GM23338 (cell line): ENCODE measurements around the gene GNAI3. TPM values are rescaled to one million over a fixed set of nuclear protein-coding genes. Genes with fewer than 3 reads are reported as not detected.

ENCODE experiments used
- ATAC-seq: fragments of 200-7000 bp; cut with Tn5 transposase; 3 replicates; pipeline ENCODE4 v1.9.1; 2020
- DNase-seq: peaks from one replicate; pipeline ENCODE4 v3.0.0-alpha.2; 2015; ENCODE audit warnings: low spot score
- H2AFZ ChIP-seq: fragments of 200-600 bp; sonication (generic); 2 replicates; pipeline ENCODE4 v1.8.0; 2016; ENCODE audit warnings: antibody characterized with exemption, mild to moderate bottlenecking, moderate library complexity
- H3F3A ChIP-seq: fragments of 200-600 bp; sonication (generic); replicated peaks from 2 replicates; pipeline ENCODE4 v1.8.0; 2017; ENCODE audit warnings: antibody characterized with exemption, mixed run types, low read depth
- H3K27ac ChIP-seq: fragments of 200-600 bp; sonication (generic); 2 replicates; pipeline ENCODE4 v1.6.1; 2016; ENCODE audit warnings: low read depth
- H3K27me3 ChIP-seq: fragments of 200-600 bp; sonication (generic); 2 replicates; pipeline ENCODE4 v1.8.0; 2016; ENCODE audit warnings: mild to moderate bottlenecking, mixed run types, moderate library complexity; ENCODE audit not compliant: insufficient read depth
- H3K36me3 ChIP-seq: fragments of 200-600 bp; sonication (generic); 2 replicates; pipeline ENCODE4 v1.8.0; 2016; ENCODE audit warnings: mild to moderate bottlenecking; ENCODE audit not compliant: insufficient read depth
- H3K4me1 ChIP-seq: fragments of 200-600 bp; sonication (generic); 2 replicates; pipeline ENCODE4 v1.8.0; 2016; ENCODE audit warnings: mild to moderate bottlenecking, moderate library complexity; ENCODE audit not compliant: insufficient read depth
- H3K4me2 ChIP-seq: fragments of 200-600 bp; sonication (generic); 2 replicates; pipeline ENCODE4 v1.7.1; 2017; ENCODE audit warnings: mixed run types
- H3K4me3 ChIP-seq: fragments of 200-600 bp; sonication (generic); 2 replicates; pipeline ENCODE4 v1.6.1; 2016; ENCODE audit warnings: mixed run types
- H3K79me2 ChIP-seq: fragments of 200-600 bp; sonication (generic); replicated peaks from 2 replicates; pipeline ENCODE4 v1.8.0; 2017; ENCODE audit warnings: mild to moderate bottlenecking; ENCODE audit not compliant: insufficient read depth
- H3K9me2 ChIP-seq: fragments of 200-600 bp; sonication (generic); 2 replicates; pipeline ENCODE4 v1.8.0; 2017; ENCODE audit not compliant: insufficient read depth
- H4K20me1 ChIP-seq: fragments of 200-600 bp; sonication (generic); replicated peaks from 2 replicates; pipeline ENCODE4 v1.8.0; 2017; ENCODE audit warnings: mild to moderate bottlenecking; ENCODE audit not compliant: insufficient read depth
- H3K27ac Mint-ChIP-seq: 2 replicates; pipeline ENCODE4 v1.8.0; 2020; ENCODE audit warnings: inconsistent platforms, mild to moderate bottlenecking, moderate library complexity, mixed read lengths
- H3K27me3 Mint-ChIP-seq: 3 replicates; pipeline ENCODE4 v1.8.0; 2022; ENCODE audit warnings: low read depth, mild to moderate bottlenecking, moderate library complexity, mixed read lengths, inconsistent platforms; ENCODE audit not compliant: insufficient read depth, poor library complexity
- H3K36me3 Mint-ChIP-seq: 3 replicates; pipeline ENCODE4 v1.8.0; 2021; ENCODE audit warnings: low read depth, mild to moderate bottlenecking, inconsistent platforms, moderate library complexity, mixed read lengths
- H3K4me1 Mint-ChIP-seq: 3 replicates; pipeline ENCODE4 v1.8.0; 2020; ENCODE audit warnings: mild to moderate bottlenecking, inconsistent platforms, mixed read lengths
- H3K4me3 Mint-ChIP-seq: 3 replicates; pipeline ENCODE4 v1.8.0; 2021; ENCODE audit warnings: moderate library complexity, mild to moderate bottlenecking, inconsistent platforms, mixed read lengths
- H3K9me3 Mint-ChIP-seq: 3 replicates; pipeline ENCODE4 v1.8.0; 2020; ENCODE audit warnings: moderate library complexity, mild to moderate bottlenecking, inconsistent platforms, mixed read lengths
- CREB1 ChIP-seq: fragments of 250-450 bp; sonication (Bioruptor Pico); IDR thresholded peaks from 2 replicates; pipeline ENCODE4 v1.5.0; 2020; ENCODE audit warnings: low read depth, mild to moderate bottlenecking, moderate library complexity
- CTCF ChIP-seq, 2 experiments: fragments of 200-600 bp in 1 of 2; sonication (generic) in 1 of 2; conservative IDR thresholded peaks; 2 replicates each; pipeline versions ENCODE4 v1.5.1 to v1.6.1; 2016 to 2017; ENCODE audit warnings: antibody characterized with exemption in 2 of 2, low read depth in 2 of 2, mild to moderate bottlenecking in 2 of 2, moderate library complexity in 1 of 2
- ETS1 ChIP-seq: IDR thresholded peaks from 2 replicates; pipeline ENCODE4 v1.6.1; 2016; ENCODE audit warnings: antibody characterized with exemption
- EZH2 ChIP-seq: fragments of 200-600 bp; sonication (generic); IDR thresholded peaks from one replicate; pipeline ENCODE4 v1.8.0; 2017; ENCODE audit warnings: antibody characterized with exemption, mild to moderate bottlenecking, low read depth; ENCODE audit not compliant: unreplicated experiment
- JUNB ChIP-seq: IDR thresholded peaks from one replicate; pipeline ENCODE4 v1.6.1; 2016; ENCODE audit warnings: antibody characterized with exemption; ENCODE audit not compliant: unreplicated experiment
- NANOG ChIP-seq: IDR thresholded peaks from 2 replicates; pipeline ENCODE4 v1.6.1; 2016; ENCODE audit warnings: antibody characterized with exemption, borderline replicate concordance
- STAT1 ChIP-seq: IDR thresholded peaks from one replicate; pipeline ENCODE4 v1.6.1; 2016; ENCODE audit warnings: antibody characterized with exemption; ENCODE audit not compliant: unreplicated experiment
- ZNF114 ChIP-seq: fragments of 250-450 bp; sonication (Bioruptor Pico); IDR thresholded peaks from 2 replicates; pipeline ENCODE4 v1.5.0; 2020; ENCODE audit warnings: mild to moderate bottlenecking, moderate library complexity
- ZNF331 ChIP-seq: fragments of 250-450 bp; sonication (Bioruptor Pico); IDR thresholded peaks from 2 replicates; pipeline ENCODE4 v1.5.0; 2020; ENCODE audit warnings: low read depth, mild to moderate bottlenecking, moderate library complexity
- ZNF462 ChIP-seq: fragments of 250-450 bp; sonication (Bioruptor Pico); IDR thresholded peaks from 2 replicates; pipeline ENCODE4 v1.5.0; 2020; ENCODE audit warnings: mild to moderate bottlenecking, moderate library complexity
- polyA plus RNA-seq: library from polyadenylated mRNA; unstranded; fragments of >200 nt; fragmentation: Nextera tagmentation; extraction: Ambion mirVana; gene quantifications from 2 replicates; pipeline ENCODE4 v1.2.1, GENCODE V29; 2016
- total RNA-seq: library from RNA; depleted of rRNA; stranded (reverse); fragments of >200 nt; shearing (Covaris generic); gene quantifications from 2 replicates; pipeline ENCODE4 v1.2.3, GENCODE V29; 2014

The GNAI3 gene
- total and polyA plus RNA-seq, 2 experiments from 2014 or later, result 4.5 to 10.2 TPM

- H3K36me3 ChIP-seq, result no peaks in the 10 kb centered on the region
- H3K27ac ChIP-seq, result no peak overlapping the region
- ATAC-seq (no peak), DNase-seq (no peak)
- no peaks in the 10 kb centered on the region for H3F3A ChIP-seq
- Mint-ChIP-seq H3K27me3 (peaks cover 5% of the 10 kb centered on the region), H3K27ac (no peak overlapping the region), H3K9me3 (no peaks in the 10 kb centered on the region), H3K36me3 (peaks cover 18% of the 10 kb centered on the region), H3K4me1 (peaks cover 26% of the 10 kb centered on the region), H3K4me3 (no peak overlapping the region)
- TF ChIP-seq STAT1, result no peak
- TF ChIP-seq ETS1, result no peak
- TF ChIP-seq JUNB, result no peak
- no peaks in the 10 kb centered on the region for H3K27me3 ChIP-seq
- H2AFZ ChIP-seq, result no peak overlapping the region
- H4K20me1 ChIP-seq, result peaks cover 4% of the 10 kb centered on the region; the same call in 1 of the 2 replicates
- H3K79me2 ChIP-seq, result peaks cover 37% of the 10 kb centered on the region
- peaks cover 7% of the 10 kb centered on the region; the same call in 1 of the 2 replicates for H3K4me1 ChIP-seq
- no peaks in the 10 kb centered on the region for H3K9me2 ChIP-seq
- no peak overlapping the region for H3K4me2 ChIP-seq
- no peak overlapping the region for H3K4me3 ChIP-seq
These were observed 76.0 kb downstream of the GNAI3 start for GRCh38 chr1:109624201-109625010.

GRCh38 chr1:109625176-109625575 lies 76.8 kb downstream of the GNAI3 start:
- peaks cover 23% of the 10 kb centered on the region for H3K36me3 Mint-ChIP-seq
- peaks cover 4% of the 10 kb centered on the region; the same call in 1 of the 2 replicates for H4K20me1 ChIP-seq
- no peak overlapping the region for H2AFZ ChIP-seq
- no peak overlapping the region for H3K4me3 ChIP-seq
- H3K4me1 Mint-ChIP-seq, result peaks cover 31% of the 10 kb centered on the region
- no peaks in the 10 kb centered on the region for H3K27me3 ChIP-seq
- peaks cover 33% of the 10 kb centered on the region for H3K79me2 ChIP-seq
- no peak overlapping the region for H3K27ac Mint-ChIP-seq
- ATAC-seq (no peak), DNase-seq (no peak)
- H3K4me3 Mint-ChIP-seq, result no peak overlapping the region
- H3K27ac ChIP-seq, result no peak overlapping the region
- H3K9me2 ChIP-seq, result no peaks in the 10 kb centered on the region
- H3K9me3 Mint-ChIP-seq, result no peaks in the 10 kb centered on the region
- H3K36me3 ChIP-seq, result no peaks in the 10 kb centered on the region
- H3K4me2 ChIP-seq, result no peak overlapping the region
- H3F3A ChIP-seq, result no peaks in the 10 kb centered on the region
- peaks cover 7% of the 10 kb centered on the region for H3K27me3 Mint-ChIP-seq
- H3K4me1 ChIP-seq, result peaks cover 7% of the 10 kb centered on the region; the same call in 1 of the 2 replicates
- TF ChIP-seq ZNF462 (no peak), JUNB (no peak), CREB1 (no peak), CTCF (conservative IDR thresholded peaks at IDR 0.05; ENCODE audit: low read depth in 2 of 2) (no peak), ETS1 (no peak), ZNF114 (CRISPR knock-in tag) (no peak), NANOG (no peak), EZH2 (no peak), ZNF331 (CRISPR knock-in tag) (no peak), STAT1 (no peak)
